A673 (cell line): ENCODE results near the gene MLPH. TPM values are rescaled to one million over a fixed set of nuclear protein-coding genes. Genes with fewer than 3 reads are reported as not detected.

ENCODE experiments used
- BruUV-seq: library from RNA; stranded (reverse); fragments of 400-500 nt; replicated peaks from 2 replicates; lab custom pipeline; 2021; lab: Mats Ljungman, UMichigan
- CTCF ChIA-PET: fragments of 300-600 bp; sonication (Branson Sonifier 250); formaldehyde crosslinking; loops from one replicate; lab custom pipeline; 2022; ENCODE audit warnings: antibody characterized with exemption; lab: Charles Lee
- POLR2A ChIA-PET: fragments of 300-600 bp; sonication (Branson Sonifier 250); formaldehyde crosslinking; loops from one replicate; lab custom pipeline; 2022; ENCODE audit warnings: antibody characterized with exemption; ENCODE audit not compliant: low non-redundant PET; lab: Charles Lee
- DNase-seq: peaks from one replicate; pipeline ENCODE4 v3.0.0-alpha.2; 2015; ENCODE audit warnings: low spot score
- H3K27ac ChIP-seq: fragments of 200-600 bp; sonication (generic); 2 replicates; pipeline ENCODE4 v1.5.1; 2016; ENCODE audit warnings: mixed run types, low read depth, mild to moderate bottlenecking, mixed read lengths, antibody characterized with exemption, low read length; ENCODE audit not compliant: poor library complexity, severe bottlenecking
- H3K27me3 ChIP-seq: fragments of 200-600 bp; sonication (generic); replicated peaks from 2 replicates; pipeline ENCODE4 v1.6.1; 2017; ENCODE audit warnings: mixed run types, low read depth, mild to moderate bottlenecking, mixed read lengths, antibody characterized with exemption, low read length; ENCODE audit not compliant: insufficient read depth, poor library complexity
- H3K36me3 ChIP-seq: fragments of 200-600 bp; sonication (generic); 2 replicates; pipeline ENCODE4 v1.6.1; 2016; ENCODE audit warnings: mixed run types, mild to moderate bottlenecking, mixed read lengths, antibody characterized with exemption, low read length; ENCODE audit not compliant: insufficient read depth, poor library complexity, severe bottlenecking
- H3K4me1 ChIP-seq: fragments of 200-600 bp; sonication (generic); 2 replicates; pipeline ENCODE4 v1.6.1; 2017; ENCODE audit warnings: mixed run types, mild to moderate bottlenecking, mixed read lengths, antibody characterized with exemption, low read length; ENCODE audit not compliant: insufficient read depth, poor library complexity, severe bottlenecking
- H3K4me3 ChIP-seq: fragments of 200-600 bp; sonication (generic); 2 replicates; pipeline ENCODE4 v1.5.1; 2016; ENCODE audit warnings: low read depth, mixed run types, mild to moderate bottlenecking, mixed read lengths, low read length; ENCODE audit not compliant: poor library complexity, severe bottlenecking
- H3K9me3 ChIP-seq: fragments of 200-600 bp; sonication (generic); 2 replicates; pipeline ENCODE4 v1.6.1; 2016; ENCODE audit warnings: mixed run types, low read depth, mild to moderate bottlenecking, mixed read lengths, antibody characterized with exemption, low read length; ENCODE audit not compliant: poor library complexity, severe bottlenecking
- CTCF ChIP-seq: fragments of 300-800, 200-600 bp; sonication (generic); conservative IDR thresholded peaks from 2 replicates; pipeline ENCODE4 v1.5.1; 2017; ENCODE audit warnings: low read depth, mild to moderate bottlenecking, antibody characterized with exemption, low read length, moderate library complexity, mixed read lengths
- EZH2 ChIP-seq: fragments of 200-600 bp; sonication (generic); IDR thresholded peaks from 2 replicates; pipeline ENCODE4 v1.6.1; 2017; ENCODE audit warnings: borderline replicate concordance, low read depth, mild to moderate bottlenecking, mixed read lengths, antibody characterized with exemption, low read length; ENCODE audit not compliant: poor library complexity, severe bottlenecking
- intact Hi-C: fragments of 100-400 bp; cut with micrococcal nuclease; formaldehyde crosslinking; loops from one replicate; pipeline ENCODE4 v1.10.0; 2022; ENCODE audit not compliant: unreplicated experiment
- total RNA-seq: library from RNA; stranded (reverse); gene quantifications from 2 replicates; pipeline ENCODE4 v1.2.3, GENCODE V29; 2021

Gene MLPH
- total RNA-seq, 1 experiment from 2014 or later: not detected

GRCh38 chr2:237574467-237574866 is 87.4 kb downstream of the MLPH start:
- no peaks in the 10 kb centered on the region for H3K27me3 ChIP-seq
- POLR2A ChIA-PET: no interaction called here
- TF ChIP-seq EZH2: no peak
- no peak for TF ChIP-seq CTCF
- CTCF ChIA-PET: interaction anchor here (1.4 kb wide), 1 partner anchor 62 kb away, joined by 3 read pairs; no protein-coding TSS in a partner anchor
- BruUV-seq: no TSS peak
- intact Hi-C loops: no loop called here
- no peak for DNase-seq
- no peaks in the 10 kb centered on the region for H3K4me1 ChIP-seq
- H3K9me3 ChIP-seq: no peaks in the 10 kb centered on the region
- no peak overlapping the region for H3K27ac ChIP-seq
- no peaks in the 10 kb centered on the region for H3K36me3 ChIP-seq
- H3K4me3 ChIP-seq: no peak overlapping the region

DNA sequence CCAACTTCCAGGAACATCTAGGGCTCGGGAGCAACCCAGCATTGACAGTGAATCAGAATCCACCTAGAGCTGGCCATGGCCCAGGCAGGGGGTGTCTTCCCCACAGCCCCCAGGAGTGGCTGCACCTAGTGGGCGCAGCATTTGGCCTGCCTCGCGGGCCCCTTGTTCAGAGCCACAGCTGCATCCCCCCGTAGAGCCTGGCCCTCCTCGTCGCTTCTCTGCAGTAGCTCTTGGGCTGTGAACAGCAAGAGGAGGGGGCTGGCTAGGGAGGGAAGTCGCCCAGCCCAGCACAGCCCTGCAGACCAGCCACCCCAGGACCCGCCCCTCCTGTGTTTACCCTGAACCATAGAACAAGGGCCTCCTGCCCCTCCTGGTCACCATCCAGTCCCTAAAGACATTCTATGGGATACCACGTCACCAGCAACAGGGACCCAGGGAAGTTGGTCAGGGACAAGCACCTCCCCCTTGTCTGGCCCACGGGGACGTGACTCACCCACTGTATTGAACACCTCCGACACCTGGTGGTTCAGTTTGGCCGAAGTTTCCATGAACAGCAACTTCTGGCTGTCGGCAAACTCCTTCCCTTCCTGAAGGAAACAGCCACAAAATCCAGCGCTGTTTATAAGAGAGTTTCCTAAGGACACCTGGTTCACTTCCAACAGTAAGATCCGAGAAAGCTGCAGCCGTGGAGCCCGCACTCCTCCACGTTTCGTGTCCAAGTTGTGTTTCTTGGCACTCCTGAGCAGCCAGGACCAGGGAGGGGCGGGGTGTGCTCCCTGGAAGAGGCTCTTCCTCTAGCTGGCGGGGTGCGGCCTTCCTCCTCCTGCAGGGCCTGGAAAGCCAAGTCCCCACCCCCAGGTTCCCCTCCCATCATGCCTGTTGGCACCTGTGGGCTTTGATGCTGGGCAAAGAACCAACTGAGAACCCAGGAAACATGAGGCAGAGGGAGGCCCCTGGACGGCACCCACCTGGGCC is 88.1 kb downstream of the MLPH start:
- no peak for DNase-seq
- CTCF ChIA-PET: no interaction called here
- Histone ChIP-seq H3K9me3 (no peaks in the 10 kb centered on the region), H3K4me3 (no peak overlapping the region), H3K27ac (no peak overlapping the region), H3K36me3 (no peaks in the 10 kb centered on the region), H3K27me3 (no peaks in the 10 kb centered on the region), H3K4me1 (no peaks in the 10 kb centered on the region)
- POLR2A ChIA-PET: no interaction called here
- TF ChIP-seq CTCF: no peak
- no peak for TF ChIP-seq EZH2
- intact Hi-C loops: no loop called here
- BruUV-seq: no TSS peak

- Histone ChIP-seq H3K4me3 (no peak overlapping the region), H3K36me3 (no peaks in the 10 kb centered on the region), H3K27me3 (no peaks in the 10 kb centered on the region), H3K4me1 (no peaks in the 10 kb centered on the region), H3K27ac (no peak overlapping the region), H3K9me3 (no peaks in the 10 kb centered on the region)
- no peak for DNase-seq
- BruUV-seq: no TSS peak
- intact Hi-C loops: no loop called here
- CTCF ChIA-PET: no interaction called here
- no peak for TF ChIP-seq CTCF
- no peak for TF ChIP-seq EZH2
- POLR2A ChIA-PET: interaction anchor here (0.6 kb wide), 1 partner anchor 63 kb away, joined by 6 read pairs; no protein-coding TSS in a partner anchor
These were observed 89.1 kb downstream of the MLPH start for GRCh38 chr2:237575869-237576862.
